Trophoblast cell (in vitro differentiated cells and primary cell): Measurements from ENCODE around the gene HMX1.

Experiments
- DNase-seq, 2 donors: peaks; one replicate each; pipeline ENCODE4 v3.0.0-alpha.2; 2016
- H2AFZ ChIP-seq: 2 replicates; pipeline ENCODE4 v1.6.1; 2013; ENCODE audit warnings: low read length, moderate library complexity, mild to moderate bottlenecking; ENCODE audit not compliant: insufficient read depth, poor library complexity
- H2AK5ac ChIP-seq: 2 replicates; pipeline ENCODE4 v1.6.1; 2013; ENCODE audit warnings: mild to moderate bottlenecking, low read length
- H2BK120ac ChIP-seq: 2 replicates; pipeline ENCODE4 v1.6.1; 2013; ENCODE audit warnings: low read length, mild to moderate bottlenecking, moderate library complexity; ENCODE audit not compliant: insufficient read depth, poor library complexity
- H2BK12ac ChIP-seq: 2 replicates; pipeline ENCODE4 v1.6.1; 2013; ENCODE audit warnings: mild to moderate bottlenecking, low read length, moderate library complexity
- H2BK5ac ChIP-seq: 2 replicates; pipeline ENCODE4 v1.6.1; 2013; ENCODE audit warnings: low read length, low read depth, moderate library complexity, mild to moderate bottlenecking; ENCODE audit not compliant: poor library complexity
- H3K14ac ChIP-seq: 2 replicates; pipeline ENCODE4 v1.6.1; 2013; ENCODE audit warnings: mild to moderate bottlenecking, low read length
- H3K18ac ChIP-seq: 2 replicates; pipeline ENCODE4 v1.6.1; 2013; ENCODE audit warnings: mild to moderate bottlenecking, low read length
- H3K23ac ChIP-seq: 2 replicates; pipeline ENCODE4 v1.6.1; 2013; ENCODE audit warnings: low read length
- H3K27ac ChIP-seq: 2 replicates; pipeline ENCODE4 v1.5.1; 2013; ENCODE audit warnings: low read depth, mild to moderate bottlenecking, inconsistent platforms, low read length, moderate library complexity
- H3K27me3 ChIP-seq: 2 replicates; pipeline ENCODE4 v1.6.1; 2013; ENCODE audit warnings: inconsistent platforms, mild to moderate bottlenecking, low read length, moderate library complexity; ENCODE audit not compliant: insufficient read depth
- H3K36me3 ChIP-seq, 2 experiments: 1 replicate in 1 of 2; 2 replicates in 1 of 2; pipeline ENCODE4 v1.6.1; 2013; ENCODE audit warnings: low read length in 2 of 2, mild to moderate bottlenecking in 2 of 2, moderate library complexity in 1 of 2; ENCODE audit not compliant: insufficient read depth in 2 of 2, control insufficient read depth in 1 of 2
- H3K4ac ChIP-seq: 2 replicates; pipeline ENCODE4 v1.6.1; 2013; ENCODE audit warnings: low read depth, mild to moderate bottlenecking, low read length, moderate library complexity
- H3K4me1 ChIP-seq, 2 experiments: 1 replicate in 1 of 2; 2 replicates in 1 of 2; pipeline ENCODE4 v1.6.1; 2013; ENCODE audit warnings: low read length in 2 of 2, mild to moderate bottlenecking in 2 of 2, moderate library complexity in 1 of 2; ENCODE audit not compliant: insufficient read depth in 2 of 2, control insufficient read depth in 1 of 2
- H3K4me2 ChIP-seq: 2 replicates; pipeline ENCODE4 v1.6.1; 2013; ENCODE audit warnings: inconsistent platforms, mild to moderate bottlenecking, low read length, moderate library complexity
- H3K4me3 ChIP-seq: 2 replicates; pipeline ENCODE4 v1.5.1; 2013; ENCODE audit warnings: mild to moderate bottlenecking, low read depth, low read length, inconsistent platforms
- H3K79me1 ChIP-seq: one replicate; pipeline ENCODE4 v1.6.1; 2013; ENCODE audit warnings: low read length
- H3K79me2 ChIP-seq: 2 replicates; pipeline ENCODE4 v1.6.1; 2013; ENCODE audit warnings: low read length, mild to moderate bottlenecking; ENCODE audit not compliant: control insufficient read depth, insufficient read depth, poor library complexity
- H3K9ac ChIP-seq: 2 replicates; pipeline ENCODE4 v1.6.1; 2013; ENCODE audit warnings: mild to moderate bottlenecking, low read length
- H3K9me3 ChIP-seq: 2 replicates; pipeline ENCODE4 v1.6.1; 2013; ENCODE audit warnings: low read depth, mild to moderate bottlenecking, control low read depth, inconsistent platforms, low read length; ENCODE audit not compliant: insufficient read depth
- H4K12ac ChIP-seq: 2 replicates; pipeline ENCODE4 v1.6.1; 2013; ENCODE audit warnings: low read depth, mild to moderate bottlenecking, low read length, moderate library complexity
- H4K8ac ChIP-seq: 2 replicates; pipeline ENCODE4 v1.6.1; 2013; ENCODE audit warnings: low read depth, mild to moderate bottlenecking, low read length, moderate library complexity
- H4K91ac ChIP-seq: one replicate; pipeline ENCODE4 v1.6.1; 2013; ENCODE audit warnings: low read depth, mild to moderate bottlenecking, low read length, moderate library complexity
- WGBS: extraction: QIAGEN DNeasy Blood & Tissue Kit; methylation state at CpG from one replicate; pipeline ENCODE4 v1.1.7; 2013; ENCODE audit warnings: missing lambda C conversion rate; ENCODE audit not compliant: insufficient read length, insufficient coverage; ENCODE audit errors: extremely low coverage; 5-methylcytosine and 5-hydroxymethylcytosine counted together

The HMX1 gene

DNA sequence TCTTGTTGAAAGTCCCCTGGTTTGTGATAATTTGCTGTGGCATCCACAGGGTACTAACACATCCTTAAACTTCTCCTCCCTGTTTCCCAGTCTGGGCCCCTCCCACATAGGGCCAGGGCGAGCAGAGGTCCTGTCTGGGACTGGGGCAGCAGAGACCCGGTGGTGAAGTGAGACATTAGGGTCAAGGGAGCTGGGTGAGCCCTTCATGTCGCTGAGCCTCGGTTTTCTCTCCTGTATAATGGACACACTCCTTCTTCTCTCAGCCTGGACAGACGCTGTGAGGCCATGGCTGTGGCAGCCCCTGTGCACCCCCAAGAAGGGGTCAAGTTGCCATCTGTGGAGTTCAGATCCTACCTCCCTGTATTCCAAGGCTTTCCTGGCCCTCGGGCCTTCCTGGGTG, 33.0 kb upstream of the HMX1 start:
- Histone ChIP-seq H4K91ac (no peak overlapping the region), H3K9ac (no peak overlapping the region), H2BK5ac (no peak overlapping the region), H3K14ac (no peak overlapping the region), H2AK5ac (no peak overlapping the region), H2BK120ac (no peak overlapping the region), H2BK12ac (no peak overlapping the region), H3K4me2 (no peak overlapping the region), H3K27me3 (no peaks in the 10 kb centered on the region), H3K23ac (no peak overlapping the region), H2AFZ (no peak overlapping the region), H3K9me3 (peaks cover 24% of the 10 kb centered on the region), H3K79me2 (no peaks in the 10 kb centered on the region), H4K12ac (no peak overlapping the region), H3K4me1 (no peaks in the 10 kb centered on the region), H3K36me3 (no peaks in the 10 kb centered on the region), H4K8ac (no peak overlapping the region), H3K27ac (no peak overlapping the region), H3K4me3 (no peak overlapping the region), H3K4ac (no peak overlapping the region), H3K18ac (no peak overlapping the region), H3K79me1 (no peaks in the 10 kb centered on the region)
- DNase-seq, result no peak
- no CpG with 5 or more reads among the region's 6 CpGs for WGBS

DNA sequence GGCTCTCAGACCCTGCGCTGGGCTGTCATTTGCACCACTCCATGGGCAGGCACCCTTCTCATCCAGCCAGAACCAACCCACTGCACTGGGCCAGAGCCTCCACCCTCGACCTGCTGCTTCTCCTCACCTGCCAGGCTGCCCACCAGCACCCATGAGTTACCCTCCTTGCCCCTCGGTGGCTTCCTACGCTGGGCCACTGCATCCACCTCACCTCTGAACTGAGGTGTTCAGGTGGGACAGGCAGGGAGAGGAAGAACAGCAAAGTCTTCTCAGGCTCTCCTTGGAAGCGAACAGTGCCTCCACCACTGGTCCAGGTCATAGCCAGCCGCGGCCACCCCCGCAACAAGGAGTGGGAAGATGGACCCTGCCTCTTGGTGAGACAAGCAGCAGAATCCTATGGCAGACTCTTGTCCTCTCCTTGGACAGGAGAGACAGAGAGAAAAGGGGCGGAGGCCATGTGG, 32.4 kb upstream of the HMX1 start:
- Histone ChIP-seq H3K9ac (no peak overlapping the region), H3K4me1 (no peaks in the 10 kb centered on the region), H3K18ac (no peak overlapping the region), H3K27me3 (no peaks in the 10 kb centered on the region), H4K12ac (no peak overlapping the region), H3K79me2 (no peaks in the 10 kb centered on the region), H3K4ac (no peak overlapping the region), H2BK5ac (no peak overlapping the region), H2BK12ac (no peak overlapping the region), H2AK5ac (no peak overlapping the region), H3K23ac (no peak overlapping the region), H3K79me1 (no peaks in the 10 kb centered on the region), H3K4me3 (no peak overlapping the region), H4K91ac (no peak overlapping the region), H2BK120ac (no peak overlapping the region), H3K9me3 (peaks cover 25% of the 10 kb centered on the region), H4K8ac (no peak overlapping the region), H3K27ac (no peak overlapping the region), H3K36me3 (no peaks in the 10 kb centered on the region), H2AFZ (no peak overlapping the region), H3K4me2 (no peak overlapping the region), H3K14ac (no peak overlapping the region)
- DNase-seq, result no peak
- no CpG with 5 or more reads among the region's 9 CpGs for WGBS

DNA sequence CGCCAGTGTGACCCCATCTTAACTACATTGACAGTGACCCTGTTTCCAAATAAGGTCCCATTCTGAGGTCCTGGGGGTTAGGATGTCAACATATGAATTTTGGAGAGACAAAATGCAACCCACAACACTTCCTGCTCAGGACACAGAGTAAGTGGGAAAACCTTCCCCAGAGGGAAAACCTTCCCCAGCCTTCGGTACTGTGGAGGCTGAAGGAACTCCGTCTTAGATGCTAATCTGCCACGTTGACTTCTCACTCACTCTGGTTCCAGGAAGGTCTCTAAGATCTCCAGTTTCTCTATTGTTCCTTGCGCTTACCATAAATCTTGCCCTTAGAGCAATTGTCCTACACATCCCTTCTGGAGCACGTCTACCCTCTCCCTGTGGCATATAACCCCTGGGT, 29.7 kb upstream of the HMX1 start:
- H3K18ac ChIP-seq, result no peak overlapping the region
- peaks cover 25% of the 10 kb centered on the region for H3K9me3 ChIP-seq
- H2AK5ac ChIP-seq, result no peak overlapping the region
- H3K4ac ChIP-seq, result no peak overlapping the region
- DNase-seq, result no peak
- H2AFZ ChIP-seq, result no peak overlapping the region
- no peaks in the 10 kb centered on the region for H3K79me2 ChIP-seq
- no peak overlapping the region for H4K12ac ChIP-seq
- H3K4me2 ChIP-seq, result no peak overlapping the region
- H2BK5ac ChIP-seq, result no peak overlapping the region
- no peak overlapping the region for H3K4me3 ChIP-seq
- H2BK12ac ChIP-seq, result no peak overlapping the region
- no peak overlapping the region for H2BK120ac ChIP-seq
- H4K91ac ChIP-seq, result no peak overlapping the region
- H4K8ac ChIP-seq, result no peak overlapping the region
- H3K79me1 ChIP-seq, result no peaks in the 10 kb centered on the region
- WGBS, result no CpG with 5 or more reads among the region's 6 CpGs
- H3K36me3 ChIP-seq, result no peaks in the 10 kb centered on the region
- H3K27me3 ChIP-seq, result peaks cover under 1% of the 10 kb centered on the region
- no peaks in the 10 kb centered on the region for H3K4me1 ChIP-seq
- no peak overlapping the region for H3K9ac ChIP-seq
- no peak overlapping the region for H3K14ac ChIP-seq
- no peak overlapping the region for H3K27ac ChIP-seq
- H3K23ac ChIP-seq, result no peak overlapping the region

DNA sequence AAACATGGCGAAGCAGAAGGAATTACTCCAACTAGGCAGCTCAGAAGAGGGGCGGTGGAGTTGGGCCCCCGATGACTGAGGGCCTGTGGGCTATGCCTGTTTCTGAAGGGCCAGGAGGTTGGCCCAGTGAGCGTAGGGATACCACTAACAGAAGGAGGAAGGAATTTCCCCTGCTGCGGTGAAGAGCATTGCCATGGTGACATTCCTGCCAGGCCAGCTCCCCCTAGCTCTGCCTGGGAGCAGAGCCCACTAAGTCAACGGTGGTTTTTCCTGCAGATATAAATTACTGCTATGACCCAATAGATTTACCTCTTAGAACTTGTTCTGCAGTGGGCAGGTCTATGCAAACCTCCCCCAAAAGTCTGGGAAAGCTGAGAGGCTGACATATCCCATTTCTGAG, 28.9 kb upstream of the HMX1 start:
- Histone ChIP-seq H3K9me3 (peaks cover 25% of the 10 kb centered on the region), H2BK120ac (no peak overlapping the region), H3K4ac (no peak overlapping the region), H2AFZ (no peak overlapping the region), H4K12ac (no peak overlapping the region), H3K18ac (no peak overlapping the region), H2BK5ac (no peak overlapping the region), H3K27me3 (peaks cover 3% of the 10 kb centered on the region), H4K91ac (no peak overlapping the region), H3K27ac (no peak overlapping the region), H3K4me2 (no peak overlapping the region), H3K4me1 (no peaks in the 10 kb centered on the region), H3K23ac (no peak overlapping the region), H3K36me3 (no peaks in the 10 kb centered on the region), H2BK12ac (no peak overlapping the region), H3K4me3 (no peak overlapping the region), H3K79me1 (no peaks in the 10 kb centered on the region), H4K8ac (no peak overlapping the region), H3K9ac (no peak overlapping the region), H3K14ac (no peak overlapping the region), H3K79me2 (no peaks in the 10 kb centered on the region), H2AK5ac (no peak overlapping the region)
- WGBS, result no CpG with 5 or more reads among the region's 6 CpGs
- no peak for DNase-seq
